NCI-H2107 treated with DMSO at 0.1 percent for 48 hours (cell line): Measurements from ENCODE around the gene ITGA2.
"Not testable (repeated sequence)": the region's sequence is repeated elsewhere in the genome, so short reads cannot be mapped to it uniquely, and the experiment has no call there.

Experiments
- DNase-seq: peaks from one replicate; lab custom pipeline; 2025; ENCODE audit not compliant: unreplicated experiment; lab: John Stamatoyannopoulos, UW

ITGA2 gene

GRCh38 chr5:52989025-52989780, at the start of gene ITGA2:
ITGA2 (plus strand) TSS chr5:52989352; CDS start chr5:52989469, 117 bp downstream.
- peak; percentile 4 for DNase-seq

- DNase-seq = no peak
Observed at GRCh38 chr5:52943285-52943684, 45.9 kb upstream of the ITGA2 start.

GRCh38 chr5:52943808-52944207, 45.3 kb upstream of the ITGA2 start:
- no peak for DNase-seq

DNA sequence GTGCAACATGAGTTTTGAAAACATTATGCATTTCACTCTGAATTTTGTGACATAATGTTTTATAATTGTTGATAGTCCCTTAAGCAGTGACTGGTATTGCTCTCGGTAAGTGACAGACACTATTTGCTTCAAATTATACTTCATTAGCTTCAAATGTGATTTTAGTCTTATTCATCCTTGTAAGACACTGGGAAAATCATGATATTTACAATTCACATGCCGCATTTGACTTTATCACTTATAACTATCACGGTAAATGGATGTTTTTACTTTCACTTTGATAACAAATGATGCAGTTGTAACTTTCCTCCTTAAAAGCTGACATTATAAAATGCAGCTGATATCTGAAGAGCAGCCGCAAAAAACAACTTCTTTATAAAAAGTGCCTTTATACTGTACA, 44.1 kb upstream of the ITGA2 start:
- DNase-seq = no peak

DNA sequence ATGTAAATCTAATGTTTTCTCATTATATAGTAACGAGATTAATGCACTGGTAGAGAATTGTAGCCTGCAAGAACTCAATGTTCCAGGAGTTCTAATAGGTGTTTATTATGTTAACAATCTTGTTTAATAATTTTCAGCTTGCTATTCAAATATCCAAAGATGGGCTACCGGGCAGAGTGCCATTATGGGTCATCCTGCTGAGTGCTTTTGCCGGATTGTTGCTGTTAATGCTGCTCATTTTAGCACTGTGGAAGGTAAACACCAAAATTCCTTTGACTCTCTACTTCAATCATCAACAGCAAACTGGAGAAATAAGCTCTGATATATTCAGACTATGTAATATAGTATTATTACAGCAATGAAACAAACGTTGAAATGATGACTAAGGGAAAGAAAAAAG, 41.9 kb upstream of the ITGA2 start:
- DNase-seq = no peak

GRCh38 chr5:52947851-52948250, 41.3 kb upstream of the ITGA2 start:
- no peak for DNase-seq

DNA sequence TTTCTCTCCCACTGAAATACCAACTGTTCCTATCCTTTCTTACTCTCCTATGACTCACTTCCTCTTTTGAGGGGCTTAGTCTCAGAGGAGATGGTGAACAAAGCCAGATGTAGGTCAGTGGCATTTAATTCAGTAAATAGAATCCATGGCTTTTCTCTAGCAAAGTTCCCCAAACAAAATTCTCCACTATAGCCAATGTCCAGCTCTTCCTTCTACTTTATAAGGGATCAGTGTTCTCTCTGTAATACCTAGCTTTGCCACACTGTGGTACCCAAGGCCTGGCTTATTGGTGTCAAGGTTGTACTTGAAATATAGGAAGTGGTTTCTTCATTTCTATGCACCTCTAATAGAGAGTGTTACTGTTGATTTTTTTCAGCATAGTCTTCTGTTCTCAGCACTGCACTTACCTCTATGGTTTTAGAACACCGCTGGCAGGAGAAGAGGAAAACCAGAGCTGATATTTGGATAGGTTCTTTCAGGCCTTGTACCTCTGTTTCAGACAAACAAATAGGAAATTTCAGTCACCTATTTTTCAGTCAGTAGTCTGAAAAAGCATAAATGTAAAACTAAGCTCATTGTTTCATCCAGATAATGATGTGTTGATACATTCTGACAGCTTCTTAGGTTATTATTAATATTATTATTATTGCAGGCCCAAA, 40.6 kb upstream of the ITGA2 start:
- DNase-seq = peak; percentile 29

DNA sequence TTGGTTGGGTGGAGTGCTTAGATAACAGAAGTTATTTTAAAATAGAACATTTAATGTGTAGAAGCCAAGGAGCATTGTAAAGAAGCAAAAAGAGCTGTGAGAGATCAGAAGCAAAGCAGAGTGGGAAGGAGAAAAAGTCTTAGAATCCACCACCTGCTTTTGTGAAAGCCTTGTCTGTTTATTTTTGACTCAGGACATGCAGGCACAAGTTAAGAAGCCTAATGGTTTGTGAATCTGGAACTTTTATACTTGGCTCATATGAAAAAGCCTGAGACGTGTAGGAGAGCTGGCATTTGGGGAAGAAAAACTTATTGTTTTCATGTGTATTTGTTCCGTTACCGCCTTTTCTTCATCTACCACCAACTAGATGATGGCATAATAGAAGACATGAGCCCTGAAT, 38.5 kb upstream of the ITGA2 start:
- no peak for DNase-seq

DNA sequence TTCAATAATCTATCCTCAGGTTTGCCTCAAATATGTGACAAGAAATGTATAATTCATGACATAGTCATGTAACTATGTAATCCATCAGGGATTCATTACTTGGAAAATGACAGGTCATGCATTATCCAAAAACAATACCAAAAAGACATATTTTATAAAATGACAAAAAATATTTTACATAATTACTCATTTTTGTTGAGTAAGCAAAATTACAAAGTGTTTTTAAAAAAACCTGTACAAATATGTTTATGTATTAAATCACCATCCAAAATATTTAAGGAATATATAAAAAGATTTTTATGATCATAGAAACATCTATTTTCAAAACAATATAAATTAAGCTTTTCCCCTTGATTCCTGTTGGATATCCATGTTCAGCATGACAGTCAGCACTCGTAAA, 36.7 kb upstream of the ITGA2 start:
- no peak for DNase-seq

DNA sequence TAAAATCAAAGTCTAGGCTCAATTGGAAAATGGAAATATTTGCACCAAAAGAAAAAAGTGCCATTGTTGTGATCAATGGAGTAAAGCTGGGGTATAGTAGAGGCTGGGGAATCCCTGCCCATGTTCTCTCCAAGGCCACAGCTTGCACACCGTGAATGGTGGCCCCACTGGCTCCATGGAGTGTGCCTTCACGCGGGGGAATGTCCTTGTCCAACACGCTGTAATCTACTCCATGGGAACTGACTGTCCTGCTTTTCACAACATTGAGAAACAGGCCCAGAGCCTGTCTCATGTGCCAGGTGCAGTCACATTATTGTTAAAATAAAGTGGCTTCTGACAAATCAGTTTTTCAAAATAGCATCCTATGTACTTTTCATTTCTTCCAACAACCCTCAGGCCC, 33.1 kb upstream of the ITGA2 start:
- DNase-seq = no peak

DNA sequence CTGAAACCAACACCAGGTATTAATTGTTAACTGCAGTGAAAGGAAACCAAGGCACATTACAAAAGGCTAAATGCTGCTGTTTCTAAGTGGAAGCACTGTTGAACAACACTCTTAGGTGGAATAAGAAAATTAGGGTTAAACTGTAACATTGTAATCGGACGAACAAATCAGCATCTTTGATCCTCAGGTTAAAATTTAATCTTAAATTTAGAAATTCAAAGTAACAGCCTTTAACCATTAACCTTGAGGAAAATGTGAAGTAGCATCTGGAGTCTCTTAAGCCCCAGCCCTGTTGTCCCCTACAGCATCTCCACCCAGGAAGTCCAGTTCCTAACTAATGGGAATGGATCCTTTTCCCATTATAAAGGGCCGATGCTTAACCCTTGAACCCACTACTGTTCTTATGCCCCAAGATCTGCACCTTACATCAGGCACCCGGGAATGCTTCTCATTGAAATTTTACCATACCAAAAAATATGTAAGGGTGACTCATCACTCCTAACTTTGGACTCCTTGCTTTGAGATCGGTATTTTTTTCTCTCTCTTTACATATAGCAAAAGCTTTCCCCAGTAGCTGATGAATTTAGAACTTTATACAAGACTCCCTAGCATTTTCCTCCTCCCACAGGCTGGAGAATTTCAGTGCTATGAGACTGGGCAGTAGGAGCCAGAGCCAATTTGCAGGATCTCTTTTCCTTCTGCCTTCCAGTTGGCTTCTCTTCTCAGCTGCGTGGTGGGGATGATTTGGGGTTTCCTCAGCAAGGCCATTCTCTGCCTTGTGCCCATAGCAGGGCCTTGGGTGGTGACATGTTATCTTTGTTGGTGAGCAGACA, 32.0 kb upstream of the ITGA2 start:
- no peak for DNase-seq

GRCh38 chr5:52961274-52961681, 27.9 kb upstream of the ITGA2 start:
- peak; percentile 6 for DNase-seq

DNA sequence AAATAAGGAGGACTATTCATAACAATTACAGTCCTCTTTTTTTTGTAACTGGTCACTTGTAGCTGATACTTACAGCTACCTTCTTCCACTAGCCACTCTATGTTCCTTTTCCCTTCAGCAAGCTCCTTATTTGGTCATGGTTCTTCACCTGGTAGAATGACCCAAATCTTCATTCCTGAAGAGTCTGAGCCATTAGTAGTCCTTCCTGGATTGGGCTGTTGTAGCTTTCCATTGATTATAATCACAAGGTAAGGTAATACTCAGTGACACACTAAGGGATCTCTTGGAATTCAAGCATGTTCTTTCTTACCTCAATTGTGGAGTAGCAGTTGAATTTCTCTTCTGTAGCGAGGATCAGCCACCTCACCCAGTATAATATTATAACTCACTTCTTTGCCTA, 25.5 kb upstream of the ITGA2 start:
- DNase-seq = no peak

- DNase-seq = no peak
Observed at GRCh38 chr5:52964138-52964537, 25.0 kb upstream of the ITGA2 start.

DNA sequence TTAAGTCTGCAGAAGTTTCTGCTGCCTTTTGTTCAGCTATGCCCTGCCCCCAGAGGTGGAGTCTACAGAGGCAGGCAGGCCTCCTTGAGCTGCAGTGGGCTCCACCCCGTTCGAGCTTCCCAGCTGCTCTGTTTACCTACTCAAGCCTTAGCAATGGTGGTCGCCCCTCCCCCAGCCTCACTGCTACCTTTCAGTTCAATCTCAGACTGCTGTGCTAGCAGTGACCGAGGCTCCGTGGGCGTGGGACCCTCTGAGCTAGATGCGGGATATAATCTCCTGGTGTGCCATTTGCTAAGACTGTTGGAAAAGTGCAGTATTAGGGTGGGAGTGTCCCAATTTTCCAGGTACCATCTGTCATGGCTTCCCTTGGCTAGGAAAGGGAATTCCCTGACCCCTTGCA, 13.0 kb upstream of the ITGA2 start:
- DNase-seq = not testable (repeated sequence)

DNA sequence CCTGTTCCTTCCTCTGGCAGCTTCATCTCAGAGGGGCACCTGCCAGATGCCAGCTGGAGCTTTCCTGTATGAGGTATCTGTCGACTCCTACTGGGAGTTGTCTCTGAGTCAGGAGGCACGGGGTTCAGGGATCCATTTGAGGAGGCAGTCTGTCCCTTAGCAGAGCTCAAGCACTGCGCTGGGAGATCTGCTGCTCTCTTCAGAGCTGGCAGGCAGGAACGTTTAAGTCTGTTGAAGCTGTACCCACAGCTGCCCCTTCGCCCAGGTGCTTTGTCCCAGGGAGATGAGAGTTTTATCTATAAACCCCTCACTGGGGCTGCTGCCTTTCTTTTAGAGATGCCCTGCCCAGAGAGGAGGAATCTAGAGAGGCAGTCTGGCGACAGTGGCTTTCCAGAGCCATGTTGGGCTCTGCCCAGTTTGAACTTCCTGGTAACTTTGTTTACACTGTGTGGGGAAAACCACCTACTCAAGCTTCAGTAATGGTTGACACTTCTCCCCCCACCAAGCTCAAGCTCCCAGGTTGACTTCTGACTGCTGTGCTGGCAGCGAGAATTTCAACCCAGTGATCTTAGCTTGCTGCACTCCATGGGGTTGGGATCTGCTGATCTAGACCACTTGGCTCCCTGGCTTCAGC, 11.8 kb upstream of the ITGA2 start:
- DNase-seq = no peak

DNA sequence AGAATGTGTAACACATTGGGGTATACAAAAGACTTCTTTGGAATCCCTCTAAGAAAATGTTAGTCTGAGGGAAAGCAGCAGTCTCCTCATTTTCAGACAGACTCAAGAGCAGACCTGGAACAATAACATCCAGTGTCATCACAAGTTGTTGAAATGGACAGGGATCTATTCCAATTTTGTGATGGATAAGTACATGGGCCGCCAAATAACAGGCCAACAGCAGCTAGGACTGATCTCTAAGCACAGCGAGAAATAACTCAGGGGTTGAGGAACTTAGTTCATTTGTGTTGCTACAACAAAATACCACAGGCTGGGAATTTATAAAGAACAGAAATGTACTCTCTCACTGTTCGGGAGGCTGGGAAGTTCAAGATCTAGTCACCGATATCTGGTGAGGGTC, 7.6 kb upstream of the ITGA2 start:
- no peak for DNase-seq

- DNase-seq = no peak
Observed at GRCh38 chr5:52983731-52984636, 5.2 kb upstream of the ITGA2 start.

DNA sequence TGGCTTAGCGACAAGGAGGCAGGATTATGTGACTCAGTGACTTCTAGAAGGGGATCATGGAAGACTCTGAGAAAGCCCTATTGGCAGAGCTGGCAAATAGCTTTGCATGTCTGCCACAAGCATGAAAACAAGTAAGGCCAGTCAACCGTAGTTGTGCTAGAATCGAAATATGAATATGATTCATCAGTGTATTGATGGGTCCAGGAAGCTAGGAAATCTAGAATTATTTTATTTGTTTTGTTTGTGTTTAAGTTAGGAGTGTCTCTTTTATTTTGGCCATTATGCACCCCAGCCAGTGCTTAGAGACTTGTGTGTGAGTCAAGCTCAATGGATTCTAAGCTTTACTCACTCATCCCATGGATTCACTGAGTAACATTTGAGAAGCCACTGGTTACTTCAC, 3.8 kb upstream of the ITGA2 start:
- DNase-seq = no peak

- no peak for DNase-seq
Observed at GRCh38 chr5:52987711-52988331, 1.3 kb upstream of the ITGA2 start.
